Measurements from ENCODE around the gene GNAS-AS1. TPM values are rescaled to one million over a fixed set of nuclear protein-coding genes. Genes with fewer than 3 reads are reported as not detected.

The GNAS-AS1 gene
- total RNA-seq, 1 donor from 2014 or later = 1.3 TPM

GRCh38 chr20:58828136-58828535 is 22.6 kb downstream of the GNAS-AS1 start:
- no peaks in the 10 kb centered on the region for H3K36me3 ChIP-seq (ENCODE audit: control insufficient read depth, insufficient read depth, low read length)
- H3K4me3 ChIP-seq (ENCODE audit: low read depth, low read length) = no peak overlapping the region
- DNase-seq (ENCODE audit: low read depth) = no peak
- TF ChIP-seq CTCF (IDR thresholded peaks at IDR 0.05; ENCODE audit: insufficient read depth, low read length, poor library complexity, severe bottlenecking) = no peak
- no peaks in the 10 kb centered on the region for H3K27me3 ChIP-seq (ENCODE audit: control insufficient read depth, insufficient read depth, low read length)

GRCh38 chr20:58826271-58826670 is 24.4 kb downstream of the GNAS-AS1 start:
- no peaks in the 10 kb centered on the region for H3K36me3 ChIP-seq (ENCODE audit: control insufficient read depth, insufficient read depth, low read length)
- no peaks in the 10 kb centered on the region for H3K27me3 ChIP-seq (ENCODE audit: control insufficient read depth, insufficient read depth, low read length)
- TF ChIP-seq CTCF (IDR thresholded peaks at IDR 0.05; ENCODE audit: insufficient read depth, low read length, poor library complexity, severe bottlenecking) = no peak
- no peak for DNase-seq (ENCODE audit: low read depth)
- no peak overlapping the region for H3K4me3 ChIP-seq (ENCODE audit: low read depth, low read length)

- no peak overlapping the region for H3K4me3 ChIP-seq (ENCODE audit: low read depth, low read length)
- TF ChIP-seq CTCF (IDR thresholded peaks at IDR 0.05; ENCODE audit: insufficient read depth, low read length, poor library complexity, severe bottlenecking) = no peak
- H3K27me3 ChIP-seq (ENCODE audit: control insufficient read depth, insufficient read depth, low read length) = no peaks in the 10 kb centered on the region
- DNase-seq (ENCODE audit: low read depth) = no peak
- H3K36me3 ChIP-seq (ENCODE audit: control insufficient read depth, insufficient read depth, low read length) = no peaks in the 10 kb centered on the region
These were observed 25.3 kb downstream of the GNAS-AS1 start for GRCh38 chr20:58825450-58825849.

- Histone ChIP-seq H3K4me3 (ENCODE audit: low read depth, low read length) (no peak overlapping the region), H3K27me3 (ENCODE audit: control insufficient read depth, insufficient read depth, low read length) (no peaks in the 10 kb centered on the region), H3K36me3 (ENCODE audit: control insufficient read depth, insufficient read depth, low read length) (no peaks in the 10 kb centered on the region)
- DNase-seq (ENCODE audit: low read depth) = no peak
- no peak for TF ChIP-seq CTCF (IDR thresholded peaks at IDR 0.05; ENCODE audit: insufficient read depth, low read length, poor library complexity, severe bottlenecking)
These were observed 25.9 kb downstream of the GNAS-AS1 start for GRCh38 chr20:58824843-58825242.

GRCh38 chr20:58822748-58823730 is 27.7 kb downstream of the GNAS-AS1 start:
- no peaks in the 10 kb centered on the region for H3K27me3 ChIP-seq (ENCODE audit: control insufficient read depth, insufficient read depth, low read length)
- no peak for TF ChIP-seq CTCF (IDR thresholded peaks at IDR 0.05; ENCODE audit: insufficient read depth, low read length, poor library complexity, severe bottlenecking)
- no peak for DNase-seq (ENCODE audit: low read depth)
- H3K36me3 ChIP-seq (ENCODE audit: control insufficient read depth, insufficient read depth, low read length) = no peaks in the 10 kb centered on the region
- H3K4me3 ChIP-seq (ENCODE audit: low read depth, low read length) = no peak overlapping the region
